ENCODE data around the gene JAKMIP1. TPM values are rescaled to one million over a fixed set of nuclear protein-coding genes. Genes with fewer than 3 reads are reported as not detected.

Gene JAKMIP1
- polyA plus RNA-seq, 1 donor from 2014 or later: 15.3 TPM

DNA sequence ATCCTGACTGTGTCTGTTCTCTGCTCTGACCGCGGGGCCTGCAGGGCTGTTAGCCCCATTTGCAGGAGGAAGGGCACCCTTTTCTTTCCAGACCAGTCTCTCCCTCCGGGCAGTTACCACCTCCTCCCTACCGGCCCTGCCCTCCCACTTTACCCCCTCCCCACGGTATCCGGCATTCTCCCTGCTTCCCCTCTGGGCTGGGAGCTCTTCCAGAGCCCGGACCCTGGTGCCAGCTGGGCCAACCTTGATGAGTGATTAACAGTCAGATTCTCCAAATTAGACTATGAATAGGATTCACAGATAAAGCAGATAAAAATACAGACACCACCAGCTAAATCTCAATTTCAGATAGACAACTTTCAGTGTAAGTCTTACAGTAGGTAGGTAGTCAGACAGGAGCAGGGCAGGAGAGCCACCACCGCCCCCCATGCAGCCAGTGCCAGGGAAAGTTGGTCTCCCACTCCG lies 45.9 kb upstream of the JAKMIP1 start:
- Histone ChIP-seq H4K20me1 (ENCODE audit: insufficient read depth) (no peaks in the 10 kb centered on the region), H3K9me3 (ENCODE audit: low read length) (no peaks in the 10 kb centered on the region), H3K9me2 (ENCODE audit: insufficient read depth, low read length) (no peaks in the 10 kb centered on the region), H3K27me3 (ENCODE audit: insufficient read depth, low read depth, low read length) (no peaks in the 10 kb centered on the region), H3K36me3 (ENCODE audit: insufficient read depth, low read length) (no peaks in the 10 kb centered on the region), H3K4me2 (ENCODE audit: low read length) (no peak overlapping the region), H3K4me3 (ENCODE audit: low read length) (no peak overlapping the region), H2AFZ (ENCODE audit: low read depth, low read length) (no peak overlapping the region), H3K27ac (ENCODE audit: low read length) (no peak overlapping the region), H3F3A (ENCODE audit: insufficient read depth, low read length, poor library complexity, severe bottlenecking) (no peaks in the 10 kb centered on the region), H3K79me2 (replicated peaks; ENCODE audit: insufficient read depth, low read length) (no peaks in the 10 kb centered on the region), H3K9ac (ENCODE audit: low read length) (no peak overlapping the region)
- TF ChIP-seq EP300 (conservative IDR thresholded peaks at IDR 0.05; ENCODE audit: poor library complexity, severe bottlenecking) (no peak), MXI1 (conservative IDR thresholded peaks at IDR 0.05; ENCODE audit: poor library complexity, severe bottlenecking) (no peak)

DNA sequence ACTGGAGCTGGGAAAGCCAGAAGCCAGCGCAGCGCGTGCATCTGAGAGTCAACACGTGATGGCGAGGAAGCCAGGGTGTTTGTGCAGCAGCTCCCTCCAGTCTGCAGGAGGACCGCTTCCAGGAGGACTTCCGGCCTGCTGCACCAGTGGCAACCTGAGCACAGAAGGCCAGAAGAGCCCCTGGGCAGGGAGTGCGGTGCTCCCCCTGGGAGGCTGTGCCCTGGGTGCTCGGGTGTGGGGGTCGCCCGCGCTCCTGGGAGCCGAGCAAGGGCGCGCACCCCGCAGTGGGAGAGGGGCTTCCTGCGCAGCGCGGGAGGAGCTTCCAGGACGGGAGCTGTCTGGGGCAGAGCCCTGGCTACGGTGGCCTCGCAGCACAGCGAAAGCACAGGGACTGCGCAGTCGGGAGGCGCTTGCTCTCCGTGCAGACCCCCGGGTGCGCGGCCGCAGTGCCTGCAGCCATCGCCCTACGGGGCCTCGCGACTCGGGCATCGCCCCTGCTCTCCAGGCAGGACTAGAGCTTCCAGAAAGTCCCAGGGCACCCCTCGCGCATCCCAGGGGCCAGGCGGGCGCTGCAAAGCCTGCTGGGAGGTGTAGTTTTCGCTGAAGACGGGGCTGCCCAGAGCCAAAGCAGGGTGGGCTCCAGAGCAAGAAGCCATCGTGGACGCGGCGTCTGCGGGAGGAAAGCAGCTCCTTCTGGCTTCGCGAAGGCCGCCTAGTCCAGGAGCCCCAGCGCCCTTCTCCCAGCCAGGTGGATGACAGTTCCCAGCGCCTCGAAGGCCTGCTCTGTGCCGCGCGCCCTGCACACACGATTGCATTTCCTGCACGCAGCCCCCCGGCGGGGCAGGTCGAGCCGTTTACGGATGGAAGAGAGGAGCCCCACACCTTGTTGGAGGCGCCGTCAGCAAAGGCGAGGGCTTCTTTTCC lies 45.2 kb upstream of the JAKMIP1 start:
- no peaks in the 10 kb centered on the region for H4K20me1 ChIP-seq (ENCODE audit: insufficient read depth)
- peak overlapping the region; percentile 29 for H3K9ac ChIP-seq (ENCODE audit: low read length)
- H3K9me2 ChIP-seq (ENCODE audit: insufficient read depth, low read length): no peaks in the 10 kb centered on the region
- no peaks in the 10 kb centered on the region for H3K36me3 ChIP-seq (ENCODE audit: insufficient read depth, low read length)
- no peak overlapping the region for H2AFZ ChIP-seq (ENCODE audit: low read depth, low read length)
- H3F3A ChIP-seq (ENCODE audit: insufficient read depth, low read length, poor library complexity, severe bottlenecking): no peaks in the 10 kb centered on the region
- no peak for TF ChIP-seq SMC3 (conservative IDR thresholded peaks at IDR 0.05; ENCODE audit: poor library complexity)
- no peak for TF ChIP-seq EP300 (conservative IDR thresholded peaks at IDR 0.05; ENCODE audit: poor library complexity, severe bottlenecking)
- TF ChIP-seq, protein P1, sequence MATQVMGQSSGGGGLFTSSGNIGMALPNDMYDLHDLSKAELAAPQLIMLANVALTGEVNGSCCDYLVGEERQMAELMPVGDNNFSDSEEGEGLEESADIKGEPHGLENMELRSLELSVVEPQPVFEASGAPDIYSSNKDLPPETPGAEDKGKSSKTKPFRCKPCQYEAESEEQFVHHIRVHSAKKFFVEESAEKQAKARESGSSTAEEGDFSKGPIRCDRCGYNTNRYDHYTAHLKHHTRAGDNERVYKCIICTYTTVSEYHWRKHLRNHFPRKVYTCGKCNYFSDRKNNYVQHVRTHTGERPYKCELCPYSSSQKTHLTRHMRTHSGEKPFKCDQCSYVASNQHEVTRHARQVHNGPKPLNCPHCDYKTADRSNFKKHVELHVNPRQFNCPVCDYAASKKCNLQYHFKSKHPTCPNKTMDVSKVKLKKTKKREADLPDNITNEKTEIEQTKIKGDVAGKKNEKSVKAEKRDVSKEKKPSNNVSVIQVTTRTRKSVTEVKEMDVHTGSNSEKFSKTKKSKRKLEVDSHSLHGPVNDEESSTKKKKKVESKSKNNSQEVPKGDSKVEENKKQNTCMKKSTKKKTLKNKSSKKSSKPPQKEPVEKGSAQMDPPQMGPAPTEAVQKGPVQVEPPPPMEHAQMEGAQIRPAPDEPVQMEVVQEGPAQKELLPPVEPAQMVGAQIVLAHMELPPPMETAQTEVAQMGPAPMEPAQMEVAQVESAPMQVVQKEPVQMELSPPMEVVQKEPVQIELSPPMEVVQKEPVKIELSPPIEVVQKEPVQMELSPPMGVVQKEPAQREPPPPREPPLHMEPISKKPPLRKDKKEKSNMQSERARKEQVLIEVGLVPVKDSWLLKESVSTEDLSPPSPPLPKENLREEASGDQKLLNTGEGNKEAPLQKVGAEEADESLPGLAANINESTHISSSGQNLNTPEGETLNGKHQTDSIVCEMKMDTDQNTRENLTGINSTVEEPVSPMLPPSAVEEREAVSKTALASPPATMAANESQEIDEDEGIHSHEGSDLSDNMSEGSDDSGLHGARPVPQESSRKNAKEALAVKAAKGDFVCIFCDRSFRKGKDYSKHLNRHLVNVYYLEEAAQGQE (IDR thresholded peaks at IDR 0.05; ENCODE audit: borderline replicate concordance): no peak
- no peaks in the 10 kb centered on the region for H3K27me3 ChIP-seq (ENCODE audit: insufficient read depth, low read depth, low read length)
- H3K4me3 ChIP-seq (ENCODE audit: low read length): peak overlapping the region; percentile 59
- no peaks in the 10 kb centered on the region for H3K9me3 ChIP-seq (ENCODE audit: low read length)
- no peak overlapping the region for H3K27ac ChIP-seq (ENCODE audit: low read length)
- no peaks in the 10 kb centered on the region for H3K79me2 ChIP-seq (replicated peaks; ENCODE audit: insufficient read depth, low read length)
- no peak overlapping the region for H3K4me2 ChIP-seq (ENCODE audit: low read length)

DNA sequence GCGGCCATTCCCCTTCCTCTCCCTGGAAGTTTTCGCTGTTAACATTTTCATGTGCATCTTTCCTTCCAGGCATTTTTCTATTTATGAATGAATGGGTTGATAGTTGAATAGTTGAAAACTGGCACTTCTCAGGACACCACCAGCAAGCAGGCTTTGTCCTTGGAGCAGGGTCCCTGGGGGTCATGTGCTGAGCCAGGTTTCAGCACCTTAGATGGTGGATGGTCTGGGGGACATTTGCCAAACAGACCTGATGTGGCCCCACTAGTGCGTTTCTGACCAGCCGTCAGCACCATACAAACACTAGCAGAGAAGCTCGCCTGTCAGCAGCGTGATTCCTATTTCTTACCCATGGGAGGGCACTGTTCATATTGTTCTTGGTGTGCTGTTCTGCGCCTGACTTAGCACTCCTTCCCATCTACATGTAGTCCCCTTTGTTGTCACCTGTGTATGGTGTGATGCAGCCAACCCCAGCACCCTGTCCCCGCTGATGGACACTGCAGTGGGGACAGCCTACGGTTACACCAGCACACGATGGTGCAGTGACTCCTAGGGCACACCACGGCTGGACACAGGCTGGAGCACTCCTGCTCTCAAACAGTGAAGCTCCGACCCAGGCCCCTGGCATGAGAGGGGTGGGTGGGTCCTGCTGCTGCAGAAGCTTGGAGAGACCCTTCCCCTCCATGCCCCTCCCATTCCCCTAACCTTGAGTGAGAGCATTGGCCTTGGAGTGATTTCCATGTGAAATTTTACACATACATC lies 42.1 kb upstream of the JAKMIP1 start:
- H3K27ac ChIP-seq (ENCODE audit: low read length): no peak overlapping the region
- no peak overlapping the region for H3K9ac ChIP-seq (ENCODE audit: low read length)
- no peaks in the 10 kb centered on the region for H3K36me3 ChIP-seq (ENCODE audit: insufficient read depth, low read length)
- H3K79me2 ChIP-seq (replicated peaks; ENCODE audit: insufficient read depth, low read length): no peaks in the 10 kb centered on the region
- no peak overlapping the region for H3K4me2 ChIP-seq (ENCODE audit: low read length)
- no peaks in the 10 kb centered on the region for H3F3A ChIP-seq (ENCODE audit: insufficient read depth, low read length, poor library complexity, severe bottlenecking)
- H3K4me3 ChIP-seq (ENCODE audit: low read length): no peak overlapping the region
- TF ChIP-seq TAF1 (IDR thresholded peaks at IDR 0.05; ENCODE audit: low read depth) (no peak), EZH2 (IDR thresholded peaks at IDR 0.05; ENCODE audit: borderline replicate concordance, insufficient read depth, low read length, poor library complexity, severe bottlenecking) (no peak), EP300 (conservative IDR thresholded peaks at IDR 0.05; ENCODE audit: poor library complexity, severe bottlenecking) (no peak), SMC3 (conservative IDR thresholded peaks at IDR 0.05; ENCODE audit: poor library complexity) (no peak)
- TF ChIP-seq, protein P2, sequence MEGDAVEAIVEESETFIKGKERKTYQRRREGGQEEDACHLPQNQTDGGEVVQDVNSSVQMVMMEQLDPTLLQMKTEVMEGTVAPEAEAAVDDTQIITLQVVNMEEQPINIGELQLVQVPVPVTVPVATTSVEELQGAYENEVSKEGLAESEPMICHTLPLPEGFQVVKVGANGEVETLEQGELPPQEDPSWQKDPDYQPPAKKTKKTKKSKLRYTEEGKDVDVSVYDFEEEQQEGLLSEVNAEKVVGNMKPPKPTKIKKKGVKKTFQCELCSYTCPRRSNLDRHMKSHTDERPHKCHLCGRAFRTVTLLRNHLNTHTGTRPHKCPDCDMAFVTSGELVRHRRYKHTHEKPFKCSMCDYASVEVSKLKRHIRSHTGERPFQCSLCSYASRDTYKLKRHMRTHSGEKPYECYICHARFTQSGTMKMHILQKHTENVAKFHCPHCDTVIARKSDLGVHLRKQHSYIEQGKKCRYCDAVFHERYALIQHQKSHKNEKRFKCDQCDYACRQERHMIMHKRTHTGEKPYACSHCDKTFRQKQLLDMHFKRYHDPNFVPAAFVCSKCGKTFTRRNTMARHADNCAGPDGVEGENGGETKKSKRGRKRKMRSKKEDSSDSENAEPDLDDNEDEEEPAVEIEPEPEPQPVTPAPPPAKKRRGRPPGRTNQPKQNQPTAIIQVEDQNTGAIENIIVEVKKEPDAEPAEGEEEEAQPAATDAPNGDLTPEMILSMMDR (IDR thresholded peaks at IDR 0.05; ENCODE audit: poor library complexity, severe bottlenecking): no peak
- no peak overlapping the region for H2AFZ ChIP-seq (ENCODE audit: low read depth, low read length)
- no peaks in the 10 kb centered on the region for H4K20me1 ChIP-seq (ENCODE audit: insufficient read depth)
- no peaks in the 10 kb centered on the region for H3K9me3 ChIP-seq (ENCODE audit: low read length)
- no peaks in the 10 kb centered on the region for H3K9me2 ChIP-seq (ENCODE audit: insufficient read depth, low read length)
- H3K27me3 ChIP-seq (ENCODE audit: insufficient read depth, low read depth, low read length): no peaks in the 10 kb centered on the region

Data from neural cell (in vitro differentiated cells).